GM12874 (cell line): Measurements from ENCODE around the gene BPGM.

Experiments used
- CTCF ChIP-seq: IDR thresholded peaks from 2 replicates; pipeline ENCODE4 v1.5.1; 2011; ENCODE audit warnings: low read depth, mild to moderate bottlenecking, control low read depth, low read length, moderate library complexity; ENCODE audit not compliant: insufficient read depth

Gene BPGM

GRCh38 chr7:134612197-134612596, 34.5 kb upstream of the BPGM start:
- TF ChIP-seq CTCF: no peak

GRCh38 chr7:134613623-134614347, 32.9 kb upstream of the BPGM start:
- no peak for TF ChIP-seq CTCF

- TF ChIP-seq CTCF: no peak
Observed at GRCh38 chr7:134616611-134617010, 30.0 kb upstream of the BPGM start.

- TF ChIP-seq CTCF: no peak
Observed at GRCh38 chr7:134618756-134619530, 27.7 kb upstream of the BPGM start.

- no peak for TF ChIP-seq CTCF
Observed at GRCh38 chr7:134619627-134620331, 26.9 kb upstream of the BPGM start.

- no peak for TF ChIP-seq CTCF
Observed at GRCh38 chr7:134622303-134622995, 24.2 kb upstream of the BPGM start.

GRCh38 chr7:134623193-134623592, 23.5 kb upstream of the BPGM start:
- TF ChIP-seq CTCF: no peak
